Measurements from ENCODE around the gene MYLK. TPM values are rescaled to one million over a fixed set of nuclear protein-coding genes. Genes with fewer than 3 reads are reported as not detected.
"Not testable (repeated sequence)": the region's sequence is repeated elsewhere in the genome, so short reads cannot be mapped to it uniquely, and the experiment has no call there.

The MYLK gene
- total RNA-seq, 1 donor from 2014 or later, result 4.3 TPM

- no peak for TF ChIP-seq CTCF (IDR thresholded peaks at IDR 0.05; ENCODE audit: partially characterized antibody, unreplicated experiment)
- no peak overlapping the region for H3K27ac Mint-ChIP-seq (ENCODE audit: unreplicated experiment)
Observed at GRCh38 chr3:123720638-123721037, 163.5 kb downstream of the MYLK start.

GRCh38 chr3:123719862-123720453 is 164.2 kb downstream of the MYLK start:
- no peak overlapping the region for H3K27ac Mint-ChIP-seq (ENCODE audit: unreplicated experiment)
- no peaks in the 10 kb centered on the region for H3K27me3 Mint-ChIP-seq (ENCODE audit: unreplicated experiment)
- no peaks in the 10 kb centered on the region for H3K9me3 Mint-ChIP-seq (ENCODE audit: unreplicated experiment)
- no peak for TF ChIP-seq CTCF (IDR thresholded peaks at IDR 0.05; ENCODE audit: partially characterized antibody, unreplicated experiment)
- H3K4me3 Mint-ChIP-seq (ENCODE audit: unreplicated experiment), result no peak overlapping the region
- peaks cover 4% of the 10 kb centered on the region for H3K4me1 Mint-ChIP-seq (ENCODE audit: low read depth, unreplicated experiment)
- H3K36me3 Mint-ChIP-seq (ENCODE audit: unreplicated experiment), result no peaks in the 10 kb centered on the region
- no peak for DNase-seq

More at GRCh38 chr3:123720638-123721037, 163.5 kb downstream of the MYLK start:
- H3K27me3 Mint-ChIP-seq (ENCODE audit: unreplicated experiment), result peaks cover 2% of the 10 kb centered on the region
- no peak for DNase-seq
- peaks cover 4% of the 10 kb centered on the region for H3K4me1 Mint-ChIP-seq (ENCODE audit: low read depth, unreplicated experiment)
- H3K36me3 Mint-ChIP-seq (ENCODE audit: unreplicated experiment), result no peaks in the 10 kb centered on the region
- H3K4me3 Mint-ChIP-seq (ENCODE audit: unreplicated experiment), result no peak overlapping the region
- H3K9me3 Mint-ChIP-seq (ENCODE audit: unreplicated experiment), result no peaks in the 10 kb centered on the region

- not testable (repeated sequence) for H3K27me3 Mint-ChIP-seq (ENCODE audit: unreplicated experiment); H3K36me3 Mint-ChIP-seq (ENCODE audit: unreplicated experiment); H3K4me3 Mint-ChIP-seq (ENCODE audit: unreplicated experiment); H3K27ac Mint-ChIP-seq (ENCODE audit: unreplicated experiment); H3K9me3 Mint-ChIP-seq (ENCODE audit: unreplicated experiment); H3K4me1 Mint-ChIP-seq (ENCODE audit: low read depth, unreplicated experiment)
- DNase-seq, result peak; percentile 88
- TF ChIP-seq CTCF (IDR thresholded peaks at IDR 0.05; ENCODE audit: partially characterized antibody, unreplicated experiment), result peak; percentile 70
Observed at GRCh38 chr3:123719061-123719756, 164.9 kb downstream of the MYLK start.

DNA sequence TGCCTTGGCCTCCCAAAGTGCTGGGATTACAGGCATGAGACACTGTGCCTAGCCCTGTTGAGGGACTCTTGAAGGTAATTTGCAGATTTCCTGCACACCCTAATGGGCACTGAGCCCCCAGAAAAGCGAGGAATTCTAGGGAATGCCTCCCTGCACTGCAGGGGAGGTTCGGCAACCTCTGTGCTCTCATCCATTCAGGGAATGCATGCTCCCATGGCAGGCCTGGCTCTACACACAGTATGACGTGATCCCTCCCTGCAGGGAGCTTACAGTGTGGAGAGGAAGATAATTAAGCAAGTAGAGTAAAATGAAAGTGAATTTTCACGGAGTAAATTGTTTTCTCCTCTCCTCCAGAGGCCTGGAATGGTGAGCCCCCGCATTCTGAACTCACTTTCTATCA is 166.0 kb downstream of the MYLK start:
- Mint-ChIP-seq H3K27ac (ENCODE audit: unreplicated experiment) (no peak overlapping the region), H3K4me1 (ENCODE audit: low read depth, unreplicated experiment) (peaks cover 1% of the 10 kb centered on the region), H3K4me3 (ENCODE audit: unreplicated experiment) (no peak overlapping the region), H3K27me3 (ENCODE audit: unreplicated experiment) (no peaks in the 10 kb centered on the region), H3K36me3 (ENCODE audit: unreplicated experiment) (no peaks in the 10 kb centered on the region), H3K9me3 (ENCODE audit: unreplicated experiment) (no peaks in the 10 kb centered on the region)
- no peak for TF ChIP-seq CTCF (IDR thresholded peaks at IDR 0.05; ENCODE audit: partially characterized antibody, unreplicated experiment)
- no peak for DNase-seq

- not testable (repeated sequence) for H3K9me3 Mint-ChIP-seq (ENCODE audit: unreplicated experiment); H3K36me3 Mint-ChIP-seq (ENCODE audit: unreplicated experiment); H3K4me1 Mint-ChIP-seq (ENCODE audit: low read depth, unreplicated experiment); H3K27me3 Mint-ChIP-seq (ENCODE audit: unreplicated experiment); H3K27ac Mint-ChIP-seq (ENCODE audit: unreplicated experiment); DNase-seq; H3K4me3 Mint-ChIP-seq (ENCODE audit: unreplicated experiment)
Observed at GRCh38 chr3:123717451-123717850, 166.7 kb downstream of the MYLK start.
